ENCODE results near the gene NEDD4L. TPM values are rescaled to one million over a fixed set of nuclear protein-coding genes. Genes with fewer than 3 reads are reported as not detected.
A peak's percentile ranks its signal among the peaks of the same experiment; 100 is the strongest.

NEDD4L gene
- total RNA-seq, 1 experiment from 2014 or later: 31.7 TPM

- Histone ChIP-seq H3K36me3 (peaks cover 66% of the 10 kb centered on the region), H3K4me3 (no peak overlapping the region), H3K4me1 (replicated peaks) (peaks cover 22% of the 10 kb centered on the region), H3K27me3 (replicated peaks) (no peaks in the 10 kb centered on the region), H3K9me3 (replicated peaks) (no peaks in the 10 kb centered on the region), H3K27ac (peak overlapping the region; percentile 30)
- peak; percentile 77 to 79 for DNase-seq (ENCODE audit: low read depth in 1 of 2, low spot score in 2 of 2)
These were observed 306.5 kb downstream of the NEDD4L start for GRCh38 chr18:58350526-58350925.

- DNase-seq (ENCODE audit: low read depth in 1 of 2, low spot score in 2 of 2): no peak
- Histone ChIP-seq H3K9me3 (replicated peaks) (no peaks in the 10 kb centered on the region), H3K4me1 (replicated peaks) (peaks cover 22% of the 10 kb centered on the region), H3K27ac (no peak overlapping the region), H3K27me3 (replicated peaks) (no peaks in the 10 kb centered on the region), H3K4me3 (no peak overlapping the region), H3K36me3 (peaks cover 61% of the 10 kb centered on the region)
These were observed 307.8 kb downstream of the NEDD4L start for GRCh38 chr18:58351776-58352175.

- no peak for DNase-seq (ENCODE audit: low read depth in 1 of 2, low spot score in 2 of 2)
- H3K36me3 ChIP-seq: peaks cover 65% of the 10 kb centered on the region
- no peak overlapping the region for H3K27ac ChIP-seq
- H3K4me3 ChIP-seq: no peak overlapping the region
- H3K9me3 ChIP-seq (replicated peaks): no peaks in the 10 kb centered on the region
- H3K27me3 ChIP-seq (replicated peaks): no peaks in the 10 kb centered on the region
- peaks cover 22% of the 10 kb centered on the region for H3K4me1 ChIP-seq (replicated peaks)
These were observed 309.6 kb downstream of the NEDD4L start for GRCh38 chr18:58353581-58353980.

GRCh38 chr18:58354051-58354450 lies 310.0 kb downstream of the NEDD4L start:
- H3K4me3 ChIP-seq: no peak overlapping the region
- H3K27ac ChIP-seq: no peak overlapping the region
- H3K27me3 ChIP-seq (replicated peaks): no peaks in the 10 kb centered on the region
- peaks cover 25% of the 10 kb centered on the region for H3K4me1 ChIP-seq (replicated peaks)
- H3K9me3 ChIP-seq (replicated peaks): no peaks in the 10 kb centered on the region
- DNase-seq (ENCODE audit: low read depth in 1 of 2, low spot score in 2 of 2): no peak
- peaks cover 60% of the 10 kb centered on the region for H3K36me3 ChIP-seq

DNA sequence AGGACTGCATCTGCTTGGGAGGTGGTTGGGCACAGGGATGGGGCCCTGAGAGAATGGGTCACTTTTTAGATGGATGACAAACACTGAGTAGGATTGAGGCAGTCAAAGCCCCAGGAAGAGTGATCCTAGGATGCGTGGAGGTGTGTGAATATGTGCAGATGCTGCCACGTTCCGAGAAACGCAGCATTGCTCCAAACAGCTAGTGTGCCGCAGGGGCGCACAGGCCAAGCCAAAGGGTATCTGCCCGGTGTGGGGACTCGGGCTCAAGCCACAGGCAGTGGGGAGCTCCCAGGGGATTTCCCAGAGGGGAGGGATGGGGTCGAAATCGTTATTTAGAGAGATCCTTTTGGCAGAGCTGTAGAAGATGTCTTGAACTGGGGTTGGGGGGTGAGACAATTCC lies 310.8 kb downstream of the NEDD4L start:
- no peaks in the 10 kb centered on the region for H3K9me3 ChIP-seq (replicated peaks)
- peaks cover 53% of the 10 kb centered on the region for H3K36me3 ChIP-seq
- H3K4me3 ChIP-seq: no peak overlapping the region
- peaks cover 25% of the 10 kb centered on the region for H3K4me1 ChIP-seq (replicated peaks)
- H3K27ac ChIP-seq: no peak overlapping the region
- H3K27me3 ChIP-seq (replicated peaks): no peaks in the 10 kb centered on the region
- DNase-seq (ENCODE audit: low read depth in 1 of 2, low spot score in 2 of 2): no peak

DNA sequence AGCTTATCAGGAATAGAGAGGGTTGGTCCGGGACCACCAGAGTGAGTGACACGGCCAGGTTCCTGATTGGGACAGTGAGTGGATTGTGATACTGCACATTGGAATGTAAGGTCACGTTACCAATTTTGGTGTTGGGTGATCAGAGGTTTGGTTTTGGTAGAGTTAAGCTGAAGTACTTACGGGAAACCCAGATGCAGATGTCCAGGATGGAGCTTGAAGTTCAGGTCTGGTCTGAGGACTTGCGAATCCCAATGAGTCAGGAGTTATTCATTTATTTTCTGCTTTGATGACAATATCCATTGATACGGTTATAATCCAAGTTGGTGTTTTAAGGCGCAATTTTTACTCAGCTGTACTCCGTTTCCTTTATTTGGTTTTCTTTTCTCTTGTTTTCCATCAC lies 311.2 kb downstream of the NEDD4L start:
- H3K27ac ChIP-seq: no peak overlapping the region
- DNase-seq (ENCODE audit: low read depth in 1 of 2, low spot score in 2 of 2): no peak
- no peaks in the 10 kb centered on the region for H3K27me3 ChIP-seq (replicated peaks)
- peaks cover 25% of the 10 kb centered on the region for H3K4me1 ChIP-seq (replicated peaks)
- peaks cover 48% of the 10 kb centered on the region for H3K36me3 ChIP-seq
- no peaks in the 10 kb centered on the region for H3K9me3 ChIP-seq (replicated peaks)
- H3K4me3 ChIP-seq: no peak overlapping the region

DNA sequence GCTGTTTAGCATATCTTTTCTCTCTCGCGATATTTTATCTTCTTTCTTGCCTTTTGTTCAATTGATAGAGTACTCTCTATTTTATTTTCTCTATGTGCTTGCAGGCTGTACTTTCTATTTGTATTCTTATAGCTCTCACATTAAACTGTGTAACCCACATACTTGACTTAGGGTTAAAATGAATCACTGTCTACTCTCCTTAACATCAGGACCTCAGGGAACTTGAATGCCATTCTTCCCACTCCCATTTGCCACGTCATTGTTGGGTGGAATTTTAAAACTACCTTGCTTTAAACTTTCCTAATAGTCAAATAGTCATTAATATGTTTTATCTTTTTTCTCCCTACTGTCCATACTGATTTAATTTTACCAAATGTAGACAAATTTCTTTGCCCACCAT lies 315.2 kb downstream of the NEDD4L start:
- no peaks in the 10 kb centered on the region for H3K9me3 ChIP-seq (replicated peaks)
- H3K36me3 ChIP-seq: peaks cover 20% of the 10 kb centered on the region
- no peak overlapping the region for H3K4me3 ChIP-seq
- H3K27ac ChIP-seq: peak overlapping the region; percentile 48
- H3K27me3 ChIP-seq (replicated peaks): no peaks in the 10 kb centered on the region
- peak in 1 of 2 experiments; percentile 75 for DNase-seq (ENCODE audit: low read depth in 1 of 2, low spot score in 2 of 2)
- peaks cover 55% of the 10 kb centered on the region for H3K4me1 ChIP-seq (replicated peaks)

GRCh38 chr18:58359620-58360019 lies 315.6 kb downstream of the NEDD4L start:
- H3K27me3 ChIP-seq (replicated peaks): no peaks in the 10 kb centered on the region
- peak in 1 of 2 experiments; percentile 72 for DNase-seq (ENCODE audit: low read depth in 1 of 2, low spot score in 2 of 2)
- peaks cover 59% of the 10 kb centered on the region for H3K4me1 ChIP-seq (replicated peaks)
- no peak overlapping the region for H3K4me3 ChIP-seq
- peak overlapping the region; percentile 48 for H3K27ac ChIP-seq
- H3K36me3 ChIP-seq: peaks cover 20% of the 10 kb centered on the region
- no peaks in the 10 kb centered on the region for H3K9me3 ChIP-seq (replicated peaks)

GRCh38 chr18:58360324-58360723 lies 316.3 kb downstream of the NEDD4L start:
- H3K4me1 ChIP-seq (replicated peaks): peaks cover 66% of the 10 kb centered on the region
- no peaks in the 10 kb centered on the region for H3K27me3 ChIP-seq (replicated peaks)
- peak overlapping the region; percentile 48 for H3K27ac ChIP-seq
- peaks cover 17% of the 10 kb centered on the region for H3K36me3 ChIP-seq
- no peak overlapping the region for H3K4me3 ChIP-seq
- peak in 1 of 2 experiments; percentile 46 for DNase-seq (ENCODE audit: low read depth in 1 of 2, low spot score in 2 of 2)
- no peaks in the 10 kb centered on the region for H3K9me3 ChIP-seq (replicated peaks)

DNA sequence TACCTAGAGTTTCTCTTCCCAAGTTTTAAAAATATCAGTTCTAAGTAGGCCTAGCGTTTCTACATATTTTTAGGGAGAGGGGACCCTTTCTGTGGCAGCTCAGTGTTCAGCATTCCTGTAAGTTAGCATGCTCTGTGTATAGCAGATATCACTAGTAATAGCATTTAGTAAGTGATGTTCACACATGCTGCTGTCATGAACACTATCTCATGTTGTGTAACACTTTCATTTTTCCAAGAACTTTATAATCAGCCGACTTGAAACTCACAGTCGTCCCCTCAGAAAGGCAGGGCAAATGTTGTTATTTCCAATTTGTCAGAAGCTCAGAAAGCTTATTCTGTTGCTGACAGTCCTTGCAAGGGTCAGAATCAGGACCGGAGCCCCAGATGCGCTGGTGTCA lies 317.2 kb downstream of the NEDD4L start:
- no peak overlapping the region for H3K4me3 ChIP-seq

DNA sequence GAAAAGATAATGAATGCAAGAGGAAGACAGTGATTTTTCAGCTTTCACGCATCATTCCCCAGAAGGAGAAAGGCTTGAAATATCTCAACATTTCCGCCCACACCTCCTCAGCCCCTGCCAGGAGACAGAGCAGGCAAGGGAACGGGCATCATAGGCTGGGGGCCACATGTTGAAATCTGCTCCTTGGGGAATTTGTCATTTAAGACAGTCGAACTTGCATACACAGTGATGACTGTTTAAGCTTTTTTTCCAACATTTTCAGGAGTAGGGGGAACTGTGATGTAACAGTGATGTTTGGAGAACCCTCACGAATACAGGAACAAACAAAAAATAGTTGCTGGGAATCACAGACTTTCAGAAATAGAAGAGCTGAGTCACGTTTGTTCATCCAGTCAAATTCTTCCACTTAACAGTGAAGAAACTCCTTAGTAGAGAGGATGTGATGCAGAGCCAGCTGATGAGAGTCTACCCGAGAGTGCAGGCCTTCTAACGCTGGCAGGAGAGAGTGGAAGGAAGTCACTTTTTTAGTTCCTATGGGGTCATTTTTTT lies 318.1 kb downstream of the NEDD4L start:
- Histone ChIP-seq H3K27me3 (replicated peaks) (no peaks in the 10 kb centered on the region), H3K4me3 (no peak overlapping the region), H3K27ac (peak overlapping the region; percentile 86), H3K9me3 (replicated peaks) (no peaks in the 10 kb centered on the region), H3K4me1 (replicated peaks) (peaks cover 70% of the 10 kb centered on the region), H3K36me3 (peaks cover 32% of the 10 kb centered on the region)
- peak; percentile 70 to 87 for DNase-seq (ENCODE audit: low read depth in 1 of 2, low spot score in 2 of 2)

More for the DNA sequence above, 317.2 kb downstream of the NEDD4L start:
- Histone ChIP-seq H3K9me3 (replicated peaks) (no peaks in the 10 kb centered on the region), H3K27ac (peak overlapping the region; percentile 86; the same call in 1 of the 2 replicates), H3K27me3 (replicated peaks) (no peaks in the 10 kb centered on the region), H3K4me1 (replicated peaks) (peaks cover 70% of the 10 kb centered on the region), H3K36me3 (peaks cover 26% of the 10 kb centered on the region)
- no peak for DNase-seq (ENCODE audit: low read depth in 1 of 2, low spot score in 2 of 2)

DNA sequence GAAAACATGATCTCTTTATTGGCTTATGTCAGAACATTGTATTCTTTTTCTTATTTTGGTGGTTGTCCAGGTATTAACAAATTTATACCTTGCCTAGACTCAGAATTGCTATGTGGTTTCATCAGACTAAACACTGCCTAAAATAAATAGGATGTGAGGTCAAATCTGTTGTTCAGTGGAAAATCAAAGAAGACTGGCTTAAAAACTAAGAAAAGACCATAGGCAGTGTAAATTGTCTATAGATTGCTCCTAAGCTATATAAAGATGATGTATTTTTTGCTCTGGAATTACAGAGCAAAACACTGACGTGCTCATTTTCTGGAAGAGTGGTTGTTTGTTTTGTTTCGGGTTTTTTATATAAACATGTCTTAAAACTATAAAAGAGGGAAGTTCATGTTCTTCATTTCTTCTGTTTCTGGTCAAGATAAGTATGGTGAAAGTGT lies 318.8 kb downstream of the NEDD4L start:
- Histone ChIP-seq H3K9me3 (replicated peaks) (no peaks in the 10 kb centered on the region), H3K36me3 (peaks cover 32% of the 10 kb centered on the region), H3K4me1 (replicated peaks) (peaks cover 70% of the 10 kb centered on the region), H3K27me3 (replicated peaks) (no peaks in the 10 kb centered on the region), H3K4me3 (no peak overlapping the region), H3K27ac (peak overlapping the region; percentile 86)
- peak in 1 of 2 experiments; percentile 73 for DNase-seq (ENCODE audit: low read depth in 1 of 2, low spot score in 2 of 2)

DNA sequence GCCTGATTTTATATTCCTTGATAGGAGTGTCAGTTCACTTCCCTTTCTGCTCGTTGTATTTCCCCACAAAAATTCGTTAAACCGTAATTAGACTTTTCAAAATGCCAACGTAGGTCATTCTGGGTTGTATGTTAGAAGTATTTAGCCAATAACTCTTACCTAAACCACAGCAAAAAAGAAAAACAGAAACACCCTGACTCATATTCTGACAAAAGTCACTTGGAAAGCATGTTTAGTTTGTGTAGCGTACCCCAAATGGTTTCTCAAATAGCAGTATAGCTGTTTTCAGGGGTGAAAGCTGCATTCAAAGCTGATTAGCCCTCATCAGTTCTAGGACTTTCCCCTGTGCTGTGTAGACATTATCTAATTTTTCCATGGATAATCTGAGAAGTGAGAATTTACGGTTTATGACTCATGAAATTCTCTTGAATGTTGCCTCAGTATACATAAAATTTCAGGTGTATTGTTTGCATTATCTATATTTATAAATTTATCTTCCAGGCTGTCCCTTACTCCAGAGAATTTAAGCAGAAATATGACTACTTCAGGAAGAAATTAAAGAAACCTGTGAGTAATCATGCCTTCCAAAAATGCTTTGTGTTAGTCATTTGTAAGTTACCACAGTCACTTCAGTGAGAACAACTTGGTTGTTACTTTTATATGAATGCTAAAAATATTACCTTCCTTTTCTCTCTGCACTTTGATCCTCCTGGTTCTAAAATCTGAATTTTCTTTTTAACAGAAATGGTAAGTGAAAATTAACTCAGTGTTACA lies 319.9 kb downstream of the NEDD4L start:
- Histone ChIP-seq H3K9me3 (replicated peaks) (no peaks in the 10 kb centered on the region), H3K27ac (peak overlapping the region; percentile 86), H3K4me1 (replicated peaks) (peaks cover 67% of the 10 kb centered on the region), H3K36me3 (peaks cover 44% of the 10 kb centered on the region), H3K27me3 (replicated peaks) (no peaks in the 10 kb centered on the region), H3K4me3 (no peak overlapping the region)
- DNase-seq (ENCODE audit: low read depth in 1 of 2, low spot score in 2 of 2): peak in 1 of 2 experiments; percentile 44

GRCh38 chr18:58364876-58365528 lies 321.0 kb downstream of the NEDD4L start:
- Histone ChIP-seq H3K9me3 (replicated peaks) (no peaks in the 10 kb centered on the region), H3K4me1 (replicated peaks) (peaks cover 56% of the 10 kb centered on the region), H3K36me3 (peaks cover 54% of the 10 kb centered on the region), H3K4me3 (no peak overlapping the region), H3K27me3 (replicated peaks) (no peaks in the 10 kb centered on the region), H3K27ac (peak overlapping the region; percentile 86)
- peak; percentile 66 to 73 for DNase-seq (ENCODE audit: low read depth in 1 of 2, low spot score in 2 of 2)

All from SJSA1 (cell line).